ENCODE measurements around the gene GINS2. TPM values are rescaled to one million over a fixed set of nuclear protein-coding genes. Genes with fewer than 3 reads are reported as not detected.

GINS2 gene
- total and polyA plus RNA-seq, 2 experiments from 2014 or later: 40.5 to 44.4 TPM

DNA sequence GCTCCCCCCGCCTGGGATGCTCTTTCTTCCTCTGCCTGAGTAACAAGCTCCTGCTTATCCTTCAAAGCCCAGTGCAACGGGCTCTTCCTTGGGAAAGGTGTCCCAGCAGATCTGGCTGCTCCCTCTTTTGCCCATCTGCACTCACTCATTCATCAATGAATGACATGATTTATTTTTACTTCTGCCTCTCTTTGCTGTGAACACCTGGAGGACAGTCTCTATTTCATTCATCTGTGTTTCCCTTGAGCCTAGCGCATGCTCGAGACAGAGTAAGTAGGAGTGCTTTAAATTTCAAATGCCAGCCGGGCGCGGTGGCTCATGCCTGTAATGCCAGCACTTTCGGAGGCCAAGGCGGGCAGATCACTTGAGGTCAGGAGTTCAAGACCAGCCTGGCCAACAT lies 22.0 kb upstream of the GINS2 start:
- Mint-ChIP-seq H3K4me1 (peaks cover 19% of the 10 kb centered on the region), H3K9me3 (peaks cover 8% of the 10 kb centered on the region; the same call in 2 of the 3 replicates), H3K27me3 (ENCODE audit: insufficient read depth, low read depth, poor library complexity) (peaks cover 15% of the 10 kb centered on the region), H3K27ac (no peak overlapping the region), H3K36me3 (ENCODE audit: low read depth) (peaks cover 14% of the 10 kb centered on the region), H3K4me3 (no peak overlapping the region)
- Histone ChIP-seq H3F3A (replicated peaks; ENCODE audit: low read depth) (no peaks in the 10 kb centered on the region; the same call in 1 of the 2 replicates), H3K27me3 (ENCODE audit: insufficient read depth) (no peaks in the 10 kb centered on the region), H3K36me3 (ENCODE audit: insufficient read depth) (no peaks in the 10 kb centered on the region), H2AFZ (no peak overlapping the region), H4K20me1 (replicated peaks; ENCODE audit: insufficient read depth) (no peaks in the 10 kb centered on the region), H3K4me3 (no peak overlapping the region), H3K9me2 (ENCODE audit: insufficient read depth) (no peaks in the 10 kb centered on the region), H3K27ac (ENCODE audit: low read depth) (no peak overlapping the region), H3K4me2 (no peak overlapping the region), H3K4me1 (ENCODE audit: insufficient read depth) (peaks cover 3% of the 10 kb centered on the region; the same call in 1 of the 2 replicates), H3K79me2 (replicated peaks; ENCODE audit: insufficient read depth) (no peaks in the 10 kb centered on the region)
- TF ChIP-seq EZH2phosphoT487 (IDR thresholded peaks at IDR 0.05; ENCODE audit: unreplicated experiment) (no peak), NANOG (IDR thresholded peaks at IDR 0.05; ENCODE audit: borderline replicate concordance) (no peak), CREB1 (CRISPR knock-in tag; IDR thresholded peaks at IDR 0.05; ENCODE audit: low read depth) (no peak)
- TF ChIP-seq, protein P1, sequence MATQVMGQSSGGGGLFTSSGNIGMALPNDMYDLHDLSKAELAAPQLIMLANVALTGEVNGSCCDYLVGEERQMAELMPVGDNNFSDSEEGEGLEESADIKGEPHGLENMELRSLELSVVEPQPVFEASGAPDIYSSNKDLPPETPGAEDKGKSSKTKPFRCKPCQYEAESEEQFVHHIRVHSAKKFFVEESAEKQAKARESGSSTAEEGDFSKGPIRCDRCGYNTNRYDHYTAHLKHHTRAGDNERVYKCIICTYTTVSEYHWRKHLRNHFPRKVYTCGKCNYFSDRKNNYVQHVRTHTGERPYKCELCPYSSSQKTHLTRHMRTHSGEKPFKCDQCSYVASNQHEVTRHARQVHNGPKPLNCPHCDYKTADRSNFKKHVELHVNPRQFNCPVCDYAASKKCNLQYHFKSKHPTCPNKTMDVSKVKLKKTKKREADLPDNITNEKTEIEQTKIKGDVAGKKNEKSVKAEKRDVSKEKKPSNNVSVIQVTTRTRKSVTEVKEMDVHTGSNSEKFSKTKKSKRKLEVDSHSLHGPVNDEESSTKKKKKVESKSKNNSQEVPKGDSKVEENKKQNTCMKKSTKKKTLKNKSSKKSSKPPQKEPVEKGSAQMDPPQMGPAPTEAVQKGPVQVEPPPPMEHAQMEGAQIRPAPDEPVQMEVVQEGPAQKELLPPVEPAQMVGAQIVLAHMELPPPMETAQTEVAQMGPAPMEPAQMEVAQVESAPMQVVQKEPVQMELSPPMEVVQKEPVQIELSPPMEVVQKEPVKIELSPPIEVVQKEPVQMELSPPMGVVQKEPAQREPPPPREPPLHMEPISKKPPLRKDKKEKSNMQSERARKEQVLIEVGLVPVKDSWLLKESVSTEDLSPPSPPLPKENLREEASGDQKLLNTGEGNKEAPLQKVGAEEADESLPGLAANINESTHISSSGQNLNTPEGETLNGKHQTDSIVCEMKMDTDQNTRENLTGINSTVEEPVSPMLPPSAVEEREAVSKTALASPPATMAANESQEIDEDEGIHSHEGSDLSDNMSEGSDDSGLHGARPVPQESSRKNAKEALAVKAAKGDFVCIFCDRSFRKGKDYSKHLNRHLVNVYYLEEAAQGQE (IDR thresholded peaks at IDR 0.05; ENCODE audit: unreplicated experiment): no peak
- TF ChIP-seq, protein P2, sequence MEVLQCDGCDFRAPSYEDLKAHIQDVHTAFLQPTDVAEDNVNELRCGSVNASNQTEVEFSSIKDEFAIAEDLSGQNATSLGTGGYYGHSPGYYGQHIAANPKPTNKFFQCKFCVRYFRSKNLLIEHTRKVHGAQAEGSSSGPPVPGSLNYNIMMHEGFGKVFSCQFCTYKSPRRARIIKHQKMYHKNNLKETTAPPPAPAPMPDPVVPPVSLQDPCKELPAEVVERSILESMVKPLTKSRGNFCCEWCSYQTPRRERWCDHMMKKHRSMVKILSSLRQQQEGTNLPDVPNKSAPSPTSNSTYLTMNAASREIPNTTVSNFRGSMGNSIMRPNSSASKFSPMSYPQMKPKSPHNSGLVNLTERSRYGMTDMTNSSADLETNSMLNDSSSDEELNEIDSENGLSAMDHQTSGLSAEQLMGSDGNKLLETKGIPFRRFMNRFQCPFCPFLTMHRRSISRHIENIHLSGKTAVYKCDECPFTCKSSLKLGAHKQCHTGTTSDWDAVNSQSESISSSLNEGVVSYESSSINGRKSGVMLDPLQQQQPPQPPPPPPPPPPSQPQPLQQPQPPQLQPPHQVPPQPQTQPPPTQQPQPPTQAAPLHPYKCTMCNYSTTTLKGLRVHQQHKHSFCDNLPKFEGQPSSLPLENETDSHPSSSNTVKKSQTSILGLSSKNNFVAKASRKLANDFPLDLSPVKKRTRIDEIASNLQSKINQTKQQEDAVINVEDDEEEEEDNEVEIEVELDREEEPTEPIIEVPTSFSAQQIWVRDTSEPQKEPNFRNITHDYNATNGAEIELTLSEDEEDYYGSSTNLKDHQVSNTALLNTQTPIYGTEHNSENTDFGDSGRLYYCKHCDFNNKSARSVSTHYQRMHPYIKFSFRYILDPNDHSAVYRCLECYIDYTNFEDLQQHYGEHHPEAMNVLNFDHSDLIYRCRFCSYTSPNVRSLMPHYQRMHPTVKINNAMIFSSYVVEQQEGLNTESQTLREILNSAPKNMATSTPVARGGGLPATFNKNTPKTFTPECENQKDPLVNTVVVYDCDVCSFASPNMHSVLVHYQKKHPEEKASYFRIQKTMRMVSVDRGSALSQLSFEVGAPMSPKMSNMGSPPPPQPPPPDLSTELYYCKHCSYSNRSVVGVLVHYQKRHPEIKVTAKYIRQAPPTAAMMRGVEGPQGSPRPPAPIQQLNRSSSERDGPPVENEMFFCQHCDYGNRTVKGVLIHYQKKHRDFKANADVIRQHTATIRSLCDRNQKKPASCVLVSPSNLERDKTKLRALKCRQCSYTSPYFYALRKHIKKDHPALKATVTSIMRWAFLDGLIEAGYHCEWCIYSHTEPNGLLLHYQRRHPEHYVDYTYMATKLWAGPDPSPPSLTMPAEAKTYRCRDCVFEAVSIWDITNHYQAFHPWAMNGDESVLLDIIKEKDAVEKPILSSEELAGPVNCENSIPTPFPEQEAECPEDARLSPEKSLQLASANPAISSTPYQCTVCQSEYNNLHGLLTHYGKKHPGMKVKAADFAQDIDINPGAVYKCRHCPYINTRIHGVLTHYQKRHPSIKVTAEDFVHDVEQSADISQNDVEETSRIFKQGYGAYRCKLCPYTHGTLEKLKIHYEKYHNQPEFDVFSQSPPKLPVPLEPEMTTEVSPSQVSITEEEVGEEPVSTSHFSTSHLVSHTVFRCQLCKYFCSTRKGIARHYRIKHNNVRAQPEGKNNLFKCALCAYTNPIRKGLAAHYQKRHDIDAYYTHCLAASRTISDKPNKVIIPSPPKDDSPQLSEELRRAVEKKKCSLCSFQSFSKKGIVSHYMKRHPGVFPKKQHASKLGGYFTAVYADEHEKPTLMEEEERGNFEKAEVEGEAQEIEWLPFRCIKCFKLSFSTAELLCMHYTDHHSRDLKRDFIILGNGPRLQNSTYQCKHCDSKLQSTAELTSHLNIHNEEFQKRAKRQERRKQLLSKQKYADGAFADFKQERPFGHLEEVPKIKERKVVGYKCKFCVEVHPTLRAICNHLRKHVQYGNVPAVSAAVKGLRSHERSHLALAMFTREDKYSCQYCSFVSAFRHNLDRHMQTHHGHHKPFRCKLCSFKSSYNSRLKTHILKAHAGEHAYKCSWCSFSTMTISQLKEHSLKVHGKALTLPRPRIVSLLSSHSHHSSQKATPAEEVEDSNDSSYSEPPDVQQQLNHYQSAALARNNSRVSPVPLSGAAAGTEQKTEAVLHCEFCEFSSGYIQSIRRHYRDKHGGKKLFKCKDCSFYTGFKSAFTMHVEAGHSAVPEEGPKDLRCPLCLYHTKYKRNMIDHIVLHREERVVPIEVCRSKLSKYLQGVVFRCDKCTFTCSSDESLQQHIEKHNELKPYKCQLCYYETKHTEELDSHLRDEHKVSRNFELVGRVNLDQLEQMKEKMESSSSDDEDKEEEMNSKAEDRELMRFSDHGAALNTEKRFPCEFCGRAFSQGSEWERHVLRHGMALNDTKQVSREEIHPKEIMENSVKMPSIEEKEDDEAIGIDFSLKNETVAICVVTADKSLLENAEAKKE (CRISPR knock-in tag; IDR thresholded peaks at IDR 0.05): no peak
- DNase-seq (ENCODE audit: low spot score) (no peak), ATAC-seq (no peak)
